Spleen (tissue), 7 donors: ENCODE results near the gene DPP3.

ENCODE experiments used
- CTCF ChIP-seq, 11 experiments: fragments of 200-600 bp in 7 of 11; fragments of 450-650 bp in 4 of 11; sonication (generic) in 4 of 11; IDR thresholded peaks in 8 of 11; conservative IDR thresholded peaks in 3 of 11; 1 replicate in 7 of 11; 2 replicates in 4 of 11; pipeline versions ENCODE4 v1.4.0 to v1.8.0; 2016 to 2021; ENCODE audit warnings: antibody characterized with exemption in 11 of 11, inconsistent platforms in 4 of 11, mild to moderate bottlenecking in 1 of 11
- POLR2A ChIP-seq, 3 donors: fragments of 450-650 bp; IDR thresholded peaks; one replicate each; pipeline ENCODE4 v1.5.1; 2017; ENCODE audit warnings: antibody characterized with exemption in 3 of 3, mild to moderate bottlenecking in 1 of 3
- donor health status: DM: no; HTN: no; CAD: no; lungs with moderate emphysema.
- donor health status: DM: no; HTN: no; CAD: no.
- donor health status: DM: no; HTN: no; CAD: no.

GRCh38 chr11:66497206-66497605, 17.0 kb downstream of the DPP3 start:
- TF ChIP-seq POLR2A (IDR thresholded peaks at IDR 0.05) (no peak), CTCF (IDR thresholded peaks at IDR 0.05 in 8 of 11, conservative IDR thresholded peaks at IDR 0.05 in 3 of 11) (no peak)
